Natural killer cell (primary cell): ENCODE measurements around the gene CSNK1D. TPM values are rescaled to one million over a fixed set of nuclear protein-coding genes. Genes with fewer than 3 reads are reported as not detected.

Source experiments
- ATAC-seq, 3 donors: fragments of 150-1000 bp in 2 of 3; fragments of 200-7000 bp in 1 of 3; cut with Tn5 transposase; 1 replicate in 1 of 3; 2 replicates in 2 of 3; pipeline ENCODE4 v1.10.0; 2021; ENCODE audit warnings: mild to moderate bottlenecking in 2 of 3, moderate library complexity in 2 of 3
- DNase-seq, 2 donors: peaks; one replicate each; pipeline versions ENCODE4 v3.0.0 to v3.0.0-alpha.2; 2013 to 2021; ENCODE audit warnings: mixed read lengths in 1 of 2
- H3K27ac ChIP-seq: one replicate; pipeline ENCODE4 v1.5.1; 2013; ENCODE audit warnings: mild to moderate bottlenecking, low read length
- H3K27me3 ChIP-seq: one replicate; pipeline ENCODE4 v1.6.1; 2013; ENCODE audit warnings: low read length; ENCODE audit not compliant: control insufficient read depth, insufficient read depth
- H3K36me3 ChIP-seq: one replicate; pipeline ENCODE4 v1.6.1; 2013; ENCODE audit warnings: low read length; ENCODE audit not compliant: control insufficient read depth, insufficient read depth
- H3K4me1 ChIP-seq: one replicate; pipeline ENCODE4 v1.6.1; 2013; ENCODE audit warnings: low read length; ENCODE audit not compliant: control insufficient read depth, insufficient read depth
- H3K4me3 ChIP-seq: one replicate; pipeline ENCODE4 v1.5.1; 2013; ENCODE audit warnings: low read length
- H3K9me3 ChIP-seq: one replicate; pipeline ENCODE4 v1.6.1; 2013; ENCODE audit warnings: low read length; ENCODE audit not compliant: control insufficient read depth, insufficient read depth
- H3K27ac Mint-ChIP-seq, 2 donors: one replicate each; pipeline ENCODE4 v1.8.0; 2022; ENCODE audit warnings: mild to moderate bottlenecking in 2 of 2, mixed read lengths in 2 of 2, moderate library complexity in 1 of 2
- H3K27me3 Mint-ChIP-seq, 2 donors: one replicate each; pipeline ENCODE4 v1.8.0; 2022; ENCODE audit warnings: low read depth in 2 of 2, mixed read lengths in 2 of 2
- H3K36me3 Mint-ChIP-seq: one replicate; pipeline ENCODE4 v1.8.0; 2022; ENCODE audit warnings: mixed read lengths
- H3K4me1 Mint-ChIP-seq, 2 donors: one replicate each; pipeline ENCODE4 v1.8.0; 2022; ENCODE audit warnings: mixed read lengths in 2 of 2
- H3K4me3 Mint-ChIP-seq: one replicate; pipeline ENCODE4 v1.8.0; 2022; ENCODE audit warnings: mild to moderate bottlenecking, moderate library complexity, mixed read lengths
- H3K9me3 Mint-ChIP-seq, 2 donors: one replicate each; pipeline ENCODE4 v1.8.0; 2022; ENCODE audit warnings: mixed read lengths in 2 of 2
- CTCF ChIP-seq: fragments of 200-600 bp; IDR thresholded peaks from one replicate; pipeline ENCODE4 v1.8.0; 2022; ENCODE audit warnings: antibody characterized with exemption
- WGBS: methylation state at CpG from one replicate; pipeline ENCODE4 v1.1.7; 2013; ENCODE audit warnings: missing lambda C conversion rate; ENCODE audit not compliant: insufficient coverage; 5-methylcytosine and 5-hydroxymethylcytosine counted together
- intact Hi-C: fragments of 100-400 bp; cut with micrococcal nuclease; formaldehyde crosslinking; loops from one replicate; pipeline ENCODE4 v1.14.2; 2022
- total RNA-seq, 4 donors: library from RNA; stranded (reverse); fragments of 120-200 nt in 1 of 4; gene quantifications; one replicate each; pipeline versions ENCODE4 v1.2.3 to v1.2.4, GENCODE V29; 2013 to 2022

CSNK1D gene
- total RNA-seq, 3 donors from 2014 or later (not counting 1 experiment from before 2014, with no cell fraction given), result 423 to 475 (median 468) TPM

- no peaks in the 10 kb centered on the region for H3K27me3 ChIP-seq
- Mint-ChIP-seq H3K4me1 (peaks cover 47 to 76% of the 10 kb centered on the region in 2 donors), H3K9me3 (no peaks in the 10 kb centered on the region), H3K4me3 (peak overlapping the region; percentile 63), H3K27ac (peak overlapping the region; percentile 79 to 84), H3K27me3 (no peaks in the 10 kb centered on the region), H3K36me3 (peaks cover 14% of the 10 kb centered on the region)
- intact Hi-C loops, result loop anchor here (10.0 kb wide), 1 partner anchor 174 kb away; the partner anchor contains the start of genes HEXD and OGFOD3
- peak in 1 of 2 donors; percentile 30 for DNase-seq
- H3K4me1 ChIP-seq, result peaks cover 74% of the 10 kb centered on the region
- H3K27ac ChIP-seq, result peak overlapping the region; percentile 41
- no peak for ATAC-seq
- H3K4me3 ChIP-seq, result no peak overlapping the region
- peaks cover 55% of the 10 kb centered on the region for H3K36me3 ChIP-seq
- no peak for TF ChIP-seq CTCF
- H3K9me3 ChIP-seq, result no peaks in the 10 kb centered on the region
- WGBS, result 76% methylated on average over 19 of the region's 20 CpGs
Observed at GRCh38 chr17:82240506-82241182, 32.9 kb downstream of the CSNK1D start.

- DNase-seq (peak in 1 of 2 donors; percentile 22), ATAC-seq (no peak)
- TF ChIP-seq CTCF, result no peak
- Mint-ChIP-seq H3K36me3 (peaks cover 13% of the 10 kb centered on the region), H3K4me1 (peaks cover 46 to 69% of the 10 kb centered on the region in 2 donors), H3K27ac (peak overlapping the region; percentile 79 to 84), H3K9me3 (no peaks in the 10 kb centered on the region), H3K27me3 (no peaks in the 10 kb centered on the region), H3K4me3 (peak overlapping the region; percentile 63)
- WGBS, result 89% methylated on average over 22 of the region's 22 CpGs
- no peaks in the 10 kb centered on the region for H3K27me3 ChIP-seq
- H3K9me3 ChIP-seq, result no peaks in the 10 kb centered on the region
- H3K36me3 ChIP-seq, result peaks cover 49% of the 10 kb centered on the region
- H3K27ac ChIP-seq, result peak overlapping the region; percentile 41
- intact Hi-C loops, result loop anchor here (5.0 to 10.0 kb wide), 2 partner anchors 32 to 175 kb away; partner anchors contain the start of genes CSNK1D, HEXD and OGFOD3
- no peak overlapping the region for H3K4me3 ChIP-seq
- peaks cover 74% of the 10 kb centered on the region for H3K4me1 ChIP-seq
Observed at GRCh38 chr17:82239926-82240505, 33.5 kb downstream of the CSNK1D start.

- Mint-ChIP-seq H3K27me3 (no peaks in the 10 kb centered on the region), H3K36me3 (peaks cover 8% of the 10 kb centered on the region), H3K9me3 (no peaks in the 10 kb centered on the region), H3K27ac (peak overlapping the region; percentile 79 to 84), H3K4me1 (peaks cover 41 to 66% of the 10 kb centered on the region in 2 donors), H3K4me3 (peak overlapping the region; percentile 45)
- Histone ChIP-seq H3K4me1 (peaks cover 74% of the 10 kb centered on the region), H3K27ac (peak overlapping the region; percentile 38), H3K4me3 (no peak overlapping the region), H3K9me3 (no peaks in the 10 kb centered on the region), H3K27me3 (no peaks in the 10 kb centered on the region), H3K36me3 (peaks cover 43% of the 10 kb centered on the region)
- 71% methylated on average over 17 of the region's 17 CpGs for WGBS
- ATAC-seq, result no peak
- no peak for DNase-seq
- intact Hi-C loops, result loop anchor here (5.0 kb wide), 1 partner anchor 33 kb away; the partner anchor contains the start of gene CSNK1D
- TF ChIP-seq CTCF, result no peak
Observed at GRCh38 chr17:82239401-82239925, 34.0 kb downstream of the CSNK1D start.
